ENCODE measurements around the gene FSCB. TPM values are rescaled to one million over a fixed set of nuclear protein-coding genes. Genes with fewer than 3 reads are reported as not detected.

FSCB gene
- total RNA-seq, 1 donor from 2014 or later: not detected

- no peak overlapping the region for H3K4me3 Mint-ChIP-seq (ENCODE audit: unreplicated experiment)
- H3K27ac Mint-ChIP-seq (ENCODE audit: unreplicated experiment): no peak overlapping the region
- no peaks in the 10 kb centered on the region for H3K9me3 Mint-ChIP-seq (ENCODE audit: unreplicated experiment)
- H3K4me1 Mint-ChIP-seq (ENCODE audit: unreplicated experiment): no peaks in the 10 kb centered on the region
- H3K27me3 Mint-ChIP-seq (ENCODE audit: unreplicated experiment): no peaks in the 10 kb centered on the region
- no peak for DNase-seq (ENCODE audit: low spot score)
- no peaks in the 10 kb centered on the region for H3K36me3 Mint-ChIP-seq (ENCODE audit: low read depth, unreplicated experiment)
- TF ChIP-seq CTCF (IDR thresholded peaks at IDR 0.05; ENCODE audit: unreplicated experiment): no peak
These were observed 16.1 kb downstream of the FSCB start for GRCh38 chr14:44490966-44491365.

DNA sequence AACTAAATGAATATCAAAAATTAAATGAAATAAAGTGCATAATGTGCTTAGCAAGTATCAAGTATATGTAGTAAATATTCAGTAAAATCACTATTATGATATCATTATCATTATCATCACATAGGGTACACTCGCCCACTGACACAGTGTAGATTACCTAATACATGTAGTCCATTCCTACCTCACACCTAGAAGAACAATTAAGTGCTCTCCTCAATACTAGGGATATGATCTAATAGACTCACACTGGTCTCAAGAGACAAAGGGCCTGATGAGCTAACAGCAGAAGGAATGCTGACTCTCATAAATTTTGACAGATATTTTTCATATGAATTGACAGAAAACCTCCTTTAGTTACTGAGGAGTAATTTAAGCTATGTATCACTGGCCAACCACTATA is 29.1 kb downstream of the FSCB start:
- H3K4me3 Mint-ChIP-seq (ENCODE audit: unreplicated experiment): no peak overlapping the region
- TF ChIP-seq CTCF (IDR thresholded peaks at IDR 0.05; ENCODE audit: unreplicated experiment): no peak
- H3K4me1 Mint-ChIP-seq (ENCODE audit: unreplicated experiment): no peaks in the 10 kb centered on the region
- no peaks in the 10 kb centered on the region for H3K9me3 Mint-ChIP-seq (ENCODE audit: unreplicated experiment)
- no peak overlapping the region for H3K27ac Mint-ChIP-seq (ENCODE audit: unreplicated experiment)
- H3K36me3 Mint-ChIP-seq (ENCODE audit: low read depth, unreplicated experiment): no peaks in the 10 kb centered on the region
- H3K27me3 Mint-ChIP-seq (ENCODE audit: unreplicated experiment): peaks cover 2% of the 10 kb centered on the region
- no peak for DNase-seq (ENCODE audit: low spot score)

DNA sequence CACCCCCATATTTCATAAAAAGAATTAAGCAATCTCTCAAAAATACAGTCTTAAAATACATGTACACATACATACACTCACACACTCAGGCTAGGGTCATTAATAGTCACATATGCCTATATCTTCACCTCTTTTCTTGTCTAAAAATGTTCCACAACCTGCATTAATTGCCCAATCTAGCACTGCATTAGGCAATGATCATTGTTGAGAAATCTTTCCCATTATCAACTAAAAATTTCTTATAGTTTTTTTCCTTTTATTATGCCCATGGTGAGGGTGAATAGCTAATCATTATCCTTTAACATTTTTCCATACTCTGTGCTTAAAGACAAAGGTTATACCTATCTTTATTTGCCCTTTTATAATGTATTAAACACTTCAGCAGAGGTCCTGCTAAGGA is 38.3 kb downstream of the FSCB start:
- no peak for TF ChIP-seq CTCF (IDR thresholded peaks at IDR 0.05; ENCODE audit: unreplicated experiment)
- no peak overlapping the region for H3K27ac Mint-ChIP-seq (ENCODE audit: unreplicated experiment)
- H3K27me3 Mint-ChIP-seq (ENCODE audit: unreplicated experiment): no peaks in the 10 kb centered on the region
- no peaks in the 10 kb centered on the region for H3K9me3 Mint-ChIP-seq (ENCODE audit: unreplicated experiment)
- no peaks in the 10 kb centered on the region for H3K4me1 Mint-ChIP-seq (ENCODE audit: unreplicated experiment)
- no peak for DNase-seq (ENCODE audit: low spot score)
- no peaks in the 10 kb centered on the region for H3K36me3 Mint-ChIP-seq (ENCODE audit: low read depth, unreplicated experiment)
- H3K4me3 Mint-ChIP-seq (ENCODE audit: unreplicated experiment): no peak overlapping the region

- H3K27me3 Mint-ChIP-seq (ENCODE audit: unreplicated experiment): no peaks in the 10 kb centered on the region
- no peaks in the 10 kb centered on the region for H3K9me3 Mint-ChIP-seq (ENCODE audit: unreplicated experiment)
- no peaks in the 10 kb centered on the region for H3K36me3 Mint-ChIP-seq (ENCODE audit: low read depth, unreplicated experiment)
- no peak for DNase-seq (ENCODE audit: low spot score)
- H3K4me1 Mint-ChIP-seq (ENCODE audit: unreplicated experiment): no peaks in the 10 kb centered on the region
- H3K27ac Mint-ChIP-seq (ENCODE audit: unreplicated experiment): no peak overlapping the region
- no peak for TF ChIP-seq CTCF (IDR thresholded peaks at IDR 0.05; ENCODE audit: unreplicated experiment)
- H3K4me3 Mint-ChIP-seq (ENCODE audit: unreplicated experiment): no peak overlapping the region
These were observed 43.6 kb downstream of the FSCB start for GRCh38 chr14:44463356-44464004.

GRCh38 chr14:44462381-44462780 is 44.7 kb downstream of the FSCB start:
- H3K9me3 Mint-ChIP-seq (ENCODE audit: unreplicated experiment): no peaks in the 10 kb centered on the region
- H3K27me3 Mint-ChIP-seq (ENCODE audit: unreplicated experiment): no peaks in the 10 kb centered on the region
- no peaks in the 10 kb centered on the region for H3K4me1 Mint-ChIP-seq (ENCODE audit: unreplicated experiment)
- no peak for TF ChIP-seq CTCF (IDR thresholded peaks at IDR 0.05; ENCODE audit: unreplicated experiment)
- DNase-seq (ENCODE audit: low spot score): no peak
- H3K4me3 Mint-ChIP-seq (ENCODE audit: unreplicated experiment): no peak overlapping the region
- no peaks in the 10 kb centered on the region for H3K36me3 Mint-ChIP-seq (ENCODE audit: low read depth, unreplicated experiment)
- H3K27ac Mint-ChIP-seq (ENCODE audit: unreplicated experiment): no peak overlapping the region
